Fibroblast of pulmonary artery (primary cell): Measurements from ENCODE around the gene EXOC6.

Experiments
- DNase-seq: peaks from one replicate; pipeline ENCODE4 v3.0.0-alpha.2; 2010; ENCODE audit warnings: low read depth
- H3K4me3 ChIP-seq: replicated peaks from 2 replicates; pipeline ENCODE4 v1.5.1; 2011; ENCODE audit warnings: low read depth, mild to moderate bottlenecking, control low read depth, low read length, moderate library complexity
- CTCF ChIP-seq: IDR thresholded peaks from 2 replicates; pipeline ENCODE4 v1.5.1; 2011; ENCODE audit warnings: mild to moderate bottlenecking, control low read depth, low read length, inconsistent platforms; ENCODE audit errors: missing control alignments

The EXOC6 gene

GRCh38 chr10:93072225-93072712 lies 223.9 kb downstream of the EXOC6 start:
- no peak for DNase-seq
- no peak for TF ChIP-seq CTCF
- peak overlapping the region; percentile 41 for H3K4me3 ChIP-seq

GRCh38 chr10:93072713-93073538 lies 224.6 kb downstream of the EXOC6 start:
- TF ChIP-seq CTCF: no peak
- no peak for DNase-seq
- H3K4me3 ChIP-seq: no peak overlapping the region

- no peak for DNase-seq
- TF ChIP-seq CTCF: no peak
- no peak within 1 kb of the TSS for H3K4me3 ChIP-seq
Measured at GRCh38 chr10:93073539-93074146, 225.3 kb downstream of the EXOC6 start, which contains the start of gene CYP26A1. TSS of gene CYP26A1 (plus strand) at chr10:93073893. CDS start at chr10:93073935, 42 bp downstream.

GRCh38 chr10:93074147-93074596 lies 225.9 kb downstream of the EXOC6 start:
- no peak for TF ChIP-seq CTCF
- DNase-seq: no peak
- H3K4me3 ChIP-seq: no peak overlapping the region

GRCh38 chr10:93074597-93075368 lies 226.5 kb downstream of the EXOC6 start:
- no peak for TF ChIP-seq CTCF
- DNase-seq: no peak
- no peak overlapping the region for H3K4me3 ChIP-seq

GRCh38 chr10:93075369-93076221 lies 227.3 kb downstream of the EXOC6 start:
- H3K4me3 ChIP-seq: no peak overlapping the region

More at GRCh38 chr10:93075369-93076221, 227.3 kb downstream of the EXOC6 start:
- DNase-seq: no peak
- TF ChIP-seq CTCF: no peak
